Superior temporal gyrus (tissue), 1 donor: ENCODE results near the gene FOLR1.

Experiments
- DNase-seq: peaks from one replicate; pipeline ENCODE4 v3.0.0-alpha.2; 2016; ENCODE audit errors: extremely low spot score

Gene FOLR1

GRCh38 chr11:72223615-72224563 lies 31.9 kb downstream of the FOLR1 start:
- DNase-seq: no peak

DNA sequence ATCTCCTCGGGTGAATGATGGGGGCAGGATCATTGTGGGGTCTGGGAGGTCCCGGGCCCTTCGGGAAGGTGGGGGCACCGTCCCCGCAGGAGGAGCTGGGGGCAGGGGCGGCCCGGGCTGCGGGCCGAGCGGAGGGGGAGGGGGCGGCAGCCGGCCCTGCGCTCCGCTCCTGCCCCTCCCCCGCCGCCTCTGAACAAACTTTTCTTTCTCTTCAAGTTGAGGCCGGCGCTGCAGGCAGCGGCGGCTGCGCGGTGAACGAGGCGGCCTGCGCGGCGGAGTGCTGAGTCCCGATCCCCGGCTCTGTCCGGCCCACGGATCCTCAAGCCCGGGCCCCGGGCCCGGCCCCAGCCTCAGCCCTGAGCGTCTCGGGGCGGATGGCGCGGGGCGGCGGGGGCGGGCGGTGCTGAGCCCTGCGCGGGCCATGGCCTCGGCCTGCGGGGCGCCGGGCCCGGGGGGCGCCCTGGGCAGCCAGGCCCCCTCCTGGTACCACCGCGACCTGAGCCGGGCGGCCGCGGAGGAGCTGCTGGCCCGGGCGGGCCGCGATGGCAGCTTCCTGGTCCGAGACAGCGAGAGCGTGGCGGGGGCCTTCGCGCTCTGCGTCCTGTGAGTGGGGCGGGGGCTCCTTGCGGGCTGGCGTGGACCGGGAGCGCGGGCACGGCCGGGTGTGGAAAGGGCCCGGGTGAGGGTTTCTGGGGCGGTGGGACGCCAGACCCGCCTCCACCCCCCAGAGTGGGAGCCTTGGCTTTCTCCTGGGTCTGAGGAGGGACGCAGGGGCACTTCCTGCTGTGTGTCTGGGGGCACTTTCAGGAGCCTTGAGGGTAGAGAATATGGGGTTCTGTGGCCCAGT lies 32.8 kb downstream of the FOLR1 start, which contains the start of gene INPPL1:
TSS of gene INPPL1 (plus strand) at position 204 of the 847 bp plus-strand sequence. CDS start at position 422, 218 bp downstream.
- DNase-seq: no peak

DNA sequence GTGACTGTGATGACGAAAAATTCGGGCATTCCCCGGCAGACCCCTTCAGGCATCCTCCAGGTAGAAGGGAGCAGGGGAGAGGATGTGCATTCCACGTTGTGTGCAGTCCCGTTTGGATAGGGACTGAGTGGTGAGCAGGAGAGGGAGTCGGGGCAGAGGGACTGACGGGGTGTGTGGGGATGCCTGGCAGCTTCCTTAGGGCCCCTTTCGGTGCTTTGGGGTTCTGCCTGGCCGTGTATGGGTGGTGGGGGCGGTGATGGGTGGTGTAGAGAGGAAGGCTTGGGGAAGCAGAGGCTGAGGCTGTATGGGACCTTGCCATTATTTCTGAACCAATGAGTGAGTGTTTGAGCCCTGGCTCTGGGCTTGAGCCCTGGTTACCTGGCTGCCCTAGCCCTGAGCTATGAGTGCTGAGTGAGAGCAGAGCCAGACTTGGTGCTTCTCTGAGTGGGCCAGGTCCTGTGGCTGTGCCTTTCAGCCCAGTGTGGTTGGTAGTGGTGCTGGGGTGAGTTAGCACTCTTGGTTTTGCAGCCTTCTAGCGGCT lies 33.5 kb downstream of the FOLR1 start:
- DNase-seq: no peak

DNA sequence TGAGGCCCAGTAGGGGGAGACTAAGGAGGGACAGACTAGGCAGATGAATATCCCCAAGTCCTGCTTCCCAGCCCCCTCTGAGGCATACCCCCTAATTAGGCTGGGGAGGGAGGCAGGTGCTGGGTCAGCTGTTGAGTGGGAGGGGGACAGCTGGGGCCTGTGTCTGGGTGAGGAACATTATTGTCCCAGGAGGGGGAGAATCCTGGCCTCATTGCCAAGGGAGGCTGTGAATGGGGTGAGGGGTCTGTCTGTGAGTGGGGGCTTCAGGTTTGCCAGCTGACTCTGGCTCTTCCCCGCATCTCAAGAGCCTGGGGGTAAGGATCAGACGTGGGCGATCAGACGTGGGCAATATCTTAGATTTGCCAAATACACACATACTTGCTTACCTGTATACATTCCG lies 34.8 kb downstream of the FOLR1 start:
- no peak for DNase-seq

DNA sequence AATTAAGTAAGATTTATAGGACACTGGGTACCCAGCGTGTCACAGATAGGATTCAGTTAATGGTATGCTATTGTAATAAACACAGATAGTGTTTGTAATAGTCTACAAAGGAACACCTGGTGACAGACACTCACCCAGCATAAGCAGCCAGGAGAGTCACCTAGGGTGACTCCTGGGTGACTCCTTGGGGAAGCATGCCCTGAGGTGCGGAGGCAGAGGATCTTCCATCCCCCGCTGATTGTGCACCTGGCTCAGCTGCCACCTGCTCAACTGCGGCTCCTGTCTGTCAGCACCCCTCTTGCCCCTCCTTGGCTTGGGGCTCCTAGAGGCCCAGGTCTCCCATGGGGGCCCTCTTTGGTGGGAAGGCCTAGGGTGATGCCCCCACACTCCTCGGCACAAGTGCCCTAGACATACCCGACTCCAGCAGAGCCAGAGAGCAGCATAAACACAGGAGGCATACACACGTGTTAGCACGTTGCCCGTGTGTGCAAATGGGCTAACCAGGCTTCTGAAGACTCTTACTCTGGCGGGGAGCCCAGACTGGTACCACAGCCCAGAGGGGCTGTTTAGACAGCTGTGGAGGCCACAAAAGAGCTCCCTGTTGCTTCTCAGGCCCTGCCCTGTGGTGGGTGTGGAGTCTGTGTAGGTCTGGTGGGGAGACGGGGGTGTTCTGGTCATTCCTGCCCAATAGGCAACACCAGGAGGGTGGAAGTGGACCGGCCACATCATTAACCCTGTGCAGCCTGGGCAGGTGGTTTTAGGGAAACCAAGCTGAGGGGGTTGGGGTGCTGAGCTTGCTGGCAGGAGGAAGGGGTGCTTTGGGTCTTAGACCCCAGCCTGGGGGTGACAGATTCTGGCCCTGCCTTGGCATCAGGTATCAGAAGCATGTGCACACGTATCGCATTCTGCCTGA lies 35.6 kb downstream of the FOLR1 start:
- DNase-seq: peak; percentile 49

DNA sequence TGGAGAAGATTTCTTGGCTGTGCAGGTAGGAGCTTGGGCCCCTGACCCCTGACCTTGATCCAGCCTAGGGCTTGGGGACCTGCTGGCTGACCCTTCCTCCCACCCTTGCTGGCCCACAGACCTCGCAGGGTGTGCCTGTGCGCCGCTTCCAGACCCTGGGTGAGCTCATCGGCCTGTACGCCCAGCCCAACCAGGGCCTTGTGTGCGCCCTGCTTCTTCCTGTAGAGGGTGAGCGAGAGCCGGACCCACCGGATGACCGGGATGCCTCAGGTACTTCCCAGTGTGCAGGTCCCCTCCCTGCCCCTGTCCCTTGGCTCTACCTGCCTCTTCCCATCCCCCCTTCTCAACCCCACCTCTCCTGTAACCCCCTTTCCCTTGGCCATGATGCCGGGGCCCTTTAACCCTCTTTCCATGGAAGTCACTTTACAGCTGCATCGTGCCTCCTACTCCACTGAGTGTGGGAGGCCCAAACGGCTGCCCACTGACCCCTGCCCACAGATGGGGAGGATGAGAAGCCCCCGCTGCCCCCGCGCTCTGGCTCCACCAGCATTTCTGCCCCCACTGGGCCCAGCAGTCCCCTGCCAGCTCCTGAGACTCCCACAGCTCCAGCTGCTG lies 36.4 kb downstream of the FOLR1 start:
- DNase-seq: no peak

GRCh38 chr11:72228844-72229231 lies 36.9 kb downstream of the FOLR1 start:
- no peak for DNase-seq

DNA sequence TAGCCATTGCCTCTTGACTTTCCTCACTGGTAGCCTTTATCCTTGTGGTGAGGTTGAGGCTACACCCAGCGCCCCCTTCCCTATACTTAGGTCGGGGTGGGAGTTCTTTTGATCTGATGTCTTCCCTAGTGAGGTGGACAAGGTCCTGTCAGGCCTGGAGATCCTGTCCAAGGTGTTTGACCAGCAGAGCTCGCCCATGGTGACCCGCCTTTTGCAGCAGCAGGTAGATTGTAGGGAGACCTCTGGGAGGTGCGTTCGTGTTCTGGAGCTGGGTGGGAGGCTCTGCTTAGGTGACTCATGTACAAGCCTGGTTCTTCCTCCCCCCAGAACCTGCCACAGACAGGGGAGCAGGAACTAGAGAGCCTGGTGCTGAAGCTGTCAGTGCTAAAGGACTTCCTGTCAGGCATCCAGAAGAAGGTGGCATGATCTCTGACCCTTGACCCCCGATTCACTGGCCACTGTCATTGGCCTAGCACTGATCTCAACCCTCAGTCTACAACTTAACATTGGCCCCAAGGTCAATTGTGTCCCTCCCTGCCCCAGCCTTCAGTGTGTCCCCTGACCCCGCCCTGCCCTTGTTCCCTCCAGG lies 37.5 kb downstream of the FOLR1 start:
- no peak for DNase-seq

DNA sequence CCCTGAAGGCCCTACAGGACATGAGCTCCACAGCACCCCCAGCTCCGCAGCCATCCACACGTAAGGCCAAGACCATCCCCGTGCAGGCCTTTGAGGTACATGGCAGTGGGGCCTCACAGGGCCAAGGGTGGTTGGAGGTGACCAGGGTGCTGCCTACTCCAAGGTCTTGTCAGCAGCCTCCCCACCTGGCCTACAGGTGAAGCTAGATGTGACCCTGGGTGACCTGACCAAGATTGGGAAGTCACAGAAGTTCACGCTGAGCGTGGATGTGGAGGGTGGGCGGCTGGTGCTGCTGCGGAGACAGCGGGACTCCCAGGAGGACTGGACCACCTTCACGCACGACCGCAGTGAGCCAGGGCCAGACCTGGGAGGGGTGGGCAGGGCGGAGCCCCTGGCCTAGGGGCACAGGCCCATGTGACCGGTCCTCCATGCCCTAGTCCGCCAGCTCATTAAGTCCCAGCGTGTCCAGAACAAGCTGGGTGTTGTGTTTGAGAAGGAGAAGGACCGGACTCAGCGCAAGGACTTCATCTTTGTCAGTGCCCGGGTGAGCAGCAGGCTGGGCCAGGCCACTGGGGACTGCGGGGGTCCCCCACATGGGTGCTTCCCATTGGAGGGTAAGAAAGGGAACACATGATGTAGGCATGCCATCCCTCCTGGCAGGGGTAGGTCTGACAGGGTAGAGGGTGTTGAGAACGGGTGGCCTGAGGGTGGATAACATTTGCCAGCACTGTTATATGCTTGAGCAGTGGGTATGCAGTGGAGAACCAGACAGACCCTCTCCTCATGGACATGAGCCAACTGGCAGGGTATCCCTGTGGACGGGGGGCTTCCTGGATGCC lies 38.2 kb downstream of the FOLR1 start:
- no peak for DNase-seq

- no peak for DNase-seq
These were observed 38.9 kb downstream of the FOLR1 start for GRCh38 chr11:72230764-72231365.

GRCh38 chr11:72231396-72232259 lies 39.7 kb downstream of the FOLR1 start:
- no peak for DNase-seq

DNA sequence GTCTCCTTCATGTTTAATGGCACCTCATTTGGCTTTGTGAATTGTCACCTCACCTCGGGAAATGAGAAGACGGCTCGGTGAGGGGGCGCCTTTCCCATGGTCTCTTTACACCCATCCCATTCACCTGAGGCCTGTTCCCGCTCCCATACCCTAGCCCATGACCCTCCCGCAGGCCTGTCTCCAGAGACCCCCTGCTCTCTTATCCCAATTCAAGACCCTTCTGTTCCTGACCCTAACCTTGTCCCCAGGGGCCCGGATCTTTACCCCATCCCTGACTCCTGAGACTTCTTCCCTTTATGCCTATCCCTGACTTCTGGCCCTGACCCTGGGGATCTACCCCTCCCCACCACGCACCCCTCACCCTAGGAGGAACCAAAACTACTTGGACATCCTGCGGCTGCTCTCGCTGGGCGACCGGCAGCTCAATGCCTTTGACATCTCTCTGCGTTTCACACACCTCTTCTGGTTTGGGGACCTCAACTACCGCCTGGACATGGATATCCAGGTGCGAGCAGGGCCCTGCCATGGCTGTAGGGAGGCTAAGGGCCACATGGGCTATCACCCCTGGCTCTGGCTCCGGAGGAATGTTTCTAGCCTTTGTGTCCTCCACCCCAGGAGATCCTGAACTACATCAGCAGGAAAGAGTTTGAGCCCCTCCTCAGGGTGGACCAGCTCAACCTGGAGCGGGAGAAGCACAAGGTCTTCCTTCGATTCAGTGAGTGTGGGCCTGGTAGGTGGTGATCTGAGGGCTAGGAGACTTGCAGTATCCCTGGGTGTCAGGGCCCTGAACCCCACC lies 40.5 kb downstream of the FOLR1 start:
- DNase-seq: no peak

DNA sequence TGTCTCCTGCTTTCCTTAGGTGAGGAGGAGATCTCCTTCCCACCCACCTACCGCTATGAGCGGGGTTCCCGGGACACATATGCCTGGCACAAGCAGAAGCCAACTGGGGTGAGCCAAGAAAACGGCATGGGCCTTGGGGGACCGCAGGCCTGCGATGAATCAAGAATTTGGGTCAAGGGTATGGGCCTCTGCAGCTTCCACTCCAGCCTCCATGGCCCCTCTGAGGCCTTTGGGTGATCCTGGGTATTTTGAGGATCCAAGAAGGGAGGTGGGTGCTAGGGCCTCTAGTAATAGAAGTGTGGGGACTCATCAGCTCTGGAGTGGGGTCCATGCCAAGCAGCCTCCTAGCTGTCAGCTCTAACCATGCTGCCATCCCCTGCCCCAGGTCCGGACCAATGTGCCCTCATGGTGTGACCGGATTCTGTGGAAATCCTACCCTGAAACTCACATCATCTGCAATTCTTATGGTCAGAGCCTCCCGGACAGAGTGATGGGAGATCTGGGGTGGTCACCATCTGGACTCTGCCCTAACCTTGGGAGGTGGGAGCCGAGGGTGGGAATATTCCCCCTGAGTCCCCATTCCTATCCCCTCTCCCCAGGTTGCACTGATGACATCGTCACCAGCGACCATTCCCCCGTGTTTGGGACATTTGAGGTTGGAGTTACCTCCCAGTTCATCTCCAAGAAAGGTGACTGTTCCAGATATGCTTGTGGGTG lies 41.3 kb downstream of the FOLR1 start:
- DNase-seq: no peak

DNA sequence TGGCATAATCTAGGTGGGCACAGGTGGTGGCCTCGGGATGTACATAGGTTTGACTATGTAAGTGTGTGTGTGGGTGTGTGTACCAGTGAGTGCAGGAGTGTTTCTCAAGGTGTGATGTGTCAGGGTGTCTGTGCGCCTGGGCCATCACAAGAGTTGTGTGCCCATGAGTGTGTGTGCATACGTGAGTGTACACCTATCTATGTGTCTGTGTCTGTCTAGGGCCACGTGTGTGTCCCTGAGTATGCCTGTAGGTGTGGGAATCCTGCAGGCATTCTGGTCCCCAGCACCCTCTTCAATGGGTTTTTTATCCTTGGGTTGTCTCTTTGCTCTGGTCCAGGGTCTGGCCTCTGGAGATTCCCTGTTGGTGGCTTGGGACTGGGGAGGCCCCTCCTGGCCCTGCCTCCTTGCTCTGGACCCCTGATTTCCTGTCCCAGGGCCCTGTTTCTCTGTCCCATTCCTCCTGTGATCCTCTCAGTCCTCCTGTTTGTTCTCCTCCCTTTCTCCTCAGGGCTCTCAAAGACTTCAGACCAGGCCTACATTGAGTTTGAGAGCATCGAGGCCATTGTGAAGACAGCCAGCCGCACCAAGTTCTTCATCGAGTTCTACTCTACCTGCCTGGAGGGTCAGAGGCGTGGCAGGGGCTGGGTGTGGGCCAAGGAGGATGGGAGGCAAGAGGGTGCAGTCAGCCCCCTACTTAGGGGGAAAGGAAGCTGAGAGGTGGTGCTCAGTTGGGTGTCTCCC lies 42.0 kb downstream of the FOLR1 start:
- no peak for DNase-seq

- DNase-seq: no peak
These were observed 42.5 kb downstream of the FOLR1 start for GRCh38 chr11:72234514-72234830.

DNA sequence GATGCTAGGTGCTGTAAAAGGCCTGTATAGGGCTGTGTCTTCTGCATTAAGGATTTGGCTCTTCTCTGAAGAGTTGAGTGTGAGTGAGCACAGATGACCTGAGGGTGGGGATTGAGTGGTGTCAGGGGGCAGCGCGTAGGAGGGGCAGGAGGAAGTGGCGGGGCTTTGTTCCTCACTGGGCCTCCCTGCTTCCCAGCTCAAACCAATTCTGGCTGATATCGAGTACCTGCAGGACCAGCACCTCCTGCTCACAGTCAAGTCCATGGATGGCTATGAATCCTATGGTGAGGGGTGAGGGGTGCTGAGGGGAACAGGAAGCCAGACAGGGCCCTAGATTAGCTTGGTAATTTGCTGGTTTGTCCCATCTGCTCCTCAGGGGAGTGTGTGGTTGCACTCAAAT lies 43.0 kb downstream of the FOLR1 start:
- no peak for DNase-seq
